Measurements from ENCODE around the gene GNB1.

DNA sequence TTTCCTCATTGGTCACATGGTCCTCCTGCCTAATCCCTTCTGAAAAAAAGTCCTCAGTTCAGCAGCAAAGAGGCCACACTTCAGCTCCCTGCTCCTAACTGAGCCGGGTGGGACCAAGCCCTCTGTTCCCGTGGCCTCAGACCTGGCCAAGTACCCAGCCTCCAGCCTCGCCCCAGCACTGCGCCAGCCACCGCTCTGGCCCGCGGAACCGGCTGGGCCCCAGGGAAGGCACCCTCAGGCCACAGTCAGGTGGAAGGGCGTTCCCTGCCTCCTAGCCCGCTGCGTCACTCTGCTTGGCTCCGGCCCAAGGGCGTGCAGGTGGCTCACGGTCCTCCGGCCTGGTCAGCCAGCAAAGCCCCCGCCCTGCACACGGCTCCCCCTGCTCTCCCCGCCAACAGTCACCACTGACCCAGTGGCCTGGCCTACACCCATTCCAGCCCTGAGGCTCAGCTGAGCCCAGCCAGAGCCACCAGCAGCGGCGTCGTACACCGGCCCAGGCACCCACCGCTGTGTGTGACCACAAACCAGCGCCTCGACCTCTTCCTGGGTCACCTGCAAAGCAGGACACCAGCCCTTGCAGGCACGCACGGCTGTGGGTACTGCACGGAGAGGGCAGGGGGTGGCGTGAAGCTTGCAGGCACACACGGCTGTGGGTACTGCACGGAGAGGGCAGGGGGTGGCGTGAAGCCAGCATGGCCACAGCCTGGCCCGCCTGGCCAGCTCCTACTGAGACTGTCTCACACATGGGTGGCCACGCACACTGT is 132.0 kb downstream of the GNB1 start:
- TF ChIP-seq ARNT (IDR thresholded peaks at IDR 0.05) (no peak), ZNF384 (IDR thresholded peaks at IDR 0.05) (no peak)
